Anterior cingulate cortex (tissue), 58 donors: Measurements from ENCODE around the gene SWT1.
"Not testable (repeated sequence)": the region's sequence is repeated elsewhere in the genome, so short reads cannot be mapped to it uniquely, and the experiment has no call there.

Experiments used
- DNase-seq, 58 donors: peaks; one replicate each; lab custom pipeline; 2025; lab: John Stamatoyannopoulos, UW

Gene SWT1

GRCh38 chr1:185317034-185317885, 160.3 kb downstream of the SWT1 start, which contains the start of gene IVNS1ABP:
Gene IVNS1ABP, minus strand, starts transcription at chr1:185317243. Its CDS starts 7,750 bp downstream, at chr1:185309493.
- DNase-seq = peak; percentile 61 to 97 (median 94)

- DNase-seq = peak in 17 of 58 donors; percentile 4 to 61 (median 38)
Observed at GRCh38 chr1:185317886-185318310, 160.9 kb downstream of the SWT1 start.

- peak in 3 of 58 donors; percentile 3 to 44 (median 22) for DNase-seq
Observed at GRCh38 chr1:185318431-185319138, 161.6 kb downstream of the SWT1 start.

DNA sequence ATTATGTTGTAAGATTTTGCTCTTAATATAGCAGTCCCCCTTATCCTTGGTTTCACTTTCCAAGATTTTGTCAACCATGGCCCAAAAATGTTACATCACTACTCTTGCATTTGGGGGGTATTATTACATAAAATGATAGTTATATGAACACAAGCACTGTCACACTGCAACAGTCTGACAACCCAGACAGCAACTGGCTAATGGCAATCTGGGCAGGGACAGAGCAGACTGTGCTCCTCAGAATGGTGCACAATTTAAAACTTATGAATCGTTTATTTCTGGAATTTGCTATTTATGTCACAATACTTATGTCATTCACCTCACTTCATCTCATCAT, 162.1 kb downstream of the SWT1 start:
- no peak for DNase-seq

DNA sequence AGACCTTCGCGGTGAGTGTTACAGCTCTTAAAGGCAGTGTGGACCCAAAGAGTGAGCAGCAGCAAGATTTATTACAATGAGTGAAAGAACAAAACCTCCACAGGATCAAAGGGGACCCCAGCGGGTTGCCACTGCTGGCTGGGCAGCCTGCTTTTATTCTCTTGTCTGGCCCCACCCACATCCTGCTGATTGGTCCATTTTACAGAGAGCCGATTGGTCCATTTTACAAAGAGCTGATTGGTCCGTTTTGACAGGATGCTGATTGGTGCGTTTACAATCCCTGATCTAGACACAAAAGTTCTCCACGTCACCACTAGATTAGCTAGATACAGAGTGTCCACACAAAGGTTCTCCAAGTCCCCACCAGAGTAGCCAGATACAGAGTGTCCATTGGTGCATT, 164.1 kb downstream of the SWT1 start:
- DNase-seq = not testable (repeated sequence)

DNA sequence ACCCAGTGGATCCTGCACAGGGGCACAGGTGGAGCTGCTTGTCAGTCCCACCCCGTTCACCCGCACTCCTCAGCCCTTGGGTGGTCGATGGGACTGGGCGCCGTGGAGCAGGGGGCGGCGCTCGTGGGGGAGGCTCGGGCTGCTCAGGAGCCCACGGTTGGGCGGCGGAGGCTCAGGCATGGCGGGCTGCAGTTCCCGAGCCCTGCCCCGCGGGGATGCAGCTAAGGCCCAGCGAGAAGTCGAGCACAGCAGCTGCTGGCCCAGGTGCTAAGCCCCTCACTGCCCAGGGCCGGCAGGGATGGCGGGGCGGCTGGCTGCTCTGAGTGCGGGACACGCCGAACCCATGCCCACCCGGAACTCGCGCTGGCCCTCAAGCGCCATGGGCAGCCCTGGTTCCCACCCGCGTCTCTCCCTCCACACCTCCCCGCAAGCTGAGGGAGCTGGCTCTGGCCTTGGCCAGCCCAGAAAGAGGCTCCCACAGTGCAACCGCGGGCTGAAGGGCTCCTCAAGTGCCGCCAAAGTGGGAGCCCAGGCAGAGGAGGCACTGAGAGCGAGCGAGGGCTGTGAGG, 164.8 kb downstream of the SWT1 start:
- DNase-seq = not testable (repeated sequence)

GRCh38 chr1:185322636-185323035, 165.7 kb downstream of the SWT1 start:
- DNase-seq = no peak

DNA sequence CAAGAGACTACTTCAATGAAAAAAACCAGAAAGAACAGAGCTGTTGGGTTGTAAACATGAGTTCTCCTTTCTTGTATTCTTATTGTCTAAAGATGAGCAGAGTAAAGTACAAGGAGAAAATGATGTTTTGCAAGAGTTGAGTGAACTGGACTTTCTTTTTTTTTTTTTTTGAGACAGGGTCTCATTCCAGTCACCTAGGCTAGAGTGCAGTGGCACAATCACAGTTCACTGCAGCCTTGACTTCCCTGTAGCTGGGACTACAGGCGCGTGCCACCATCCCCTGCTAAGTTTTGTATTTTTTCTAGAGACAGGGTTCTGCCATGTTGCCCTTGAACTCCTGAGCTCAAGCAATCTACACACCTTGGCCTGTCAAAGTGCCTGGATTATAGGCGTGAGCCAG, 167.2 kb downstream of the SWT1 start:
- no peak for DNase-seq

GRCh38 chr1:185325413-185325812, 168.4 kb downstream of the SWT1 start:
- no peak for DNase-seq

DNA sequence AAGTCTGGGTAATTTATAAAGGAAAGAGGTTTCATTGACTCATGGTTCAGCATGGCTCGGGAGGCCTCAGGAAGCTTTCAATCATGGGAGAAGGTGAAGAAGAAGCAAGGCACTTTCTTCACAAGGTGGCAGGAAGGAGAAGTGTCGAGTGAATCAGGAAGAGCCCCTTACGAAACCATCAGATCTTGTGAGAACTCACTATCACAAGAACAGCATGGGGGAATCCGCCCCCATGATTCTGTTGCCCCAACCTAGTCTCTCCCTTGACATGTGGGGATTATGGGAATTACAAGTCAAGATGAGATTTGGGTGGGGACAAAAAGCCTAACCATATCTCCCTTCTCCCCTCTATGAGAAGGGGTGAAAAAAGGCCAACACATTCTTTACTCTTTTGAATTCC, 171.3 kb downstream of the SWT1 start:
- no peak for DNase-seq

GRCh38 chr1:185334182-185334581, 177.2 kb downstream of the SWT1 start:
- no peak for DNase-seq

GRCh38 chr1:185337246-185337645, 180.3 kb downstream of the SWT1 start:
- no peak for DNase-seq

DNA sequence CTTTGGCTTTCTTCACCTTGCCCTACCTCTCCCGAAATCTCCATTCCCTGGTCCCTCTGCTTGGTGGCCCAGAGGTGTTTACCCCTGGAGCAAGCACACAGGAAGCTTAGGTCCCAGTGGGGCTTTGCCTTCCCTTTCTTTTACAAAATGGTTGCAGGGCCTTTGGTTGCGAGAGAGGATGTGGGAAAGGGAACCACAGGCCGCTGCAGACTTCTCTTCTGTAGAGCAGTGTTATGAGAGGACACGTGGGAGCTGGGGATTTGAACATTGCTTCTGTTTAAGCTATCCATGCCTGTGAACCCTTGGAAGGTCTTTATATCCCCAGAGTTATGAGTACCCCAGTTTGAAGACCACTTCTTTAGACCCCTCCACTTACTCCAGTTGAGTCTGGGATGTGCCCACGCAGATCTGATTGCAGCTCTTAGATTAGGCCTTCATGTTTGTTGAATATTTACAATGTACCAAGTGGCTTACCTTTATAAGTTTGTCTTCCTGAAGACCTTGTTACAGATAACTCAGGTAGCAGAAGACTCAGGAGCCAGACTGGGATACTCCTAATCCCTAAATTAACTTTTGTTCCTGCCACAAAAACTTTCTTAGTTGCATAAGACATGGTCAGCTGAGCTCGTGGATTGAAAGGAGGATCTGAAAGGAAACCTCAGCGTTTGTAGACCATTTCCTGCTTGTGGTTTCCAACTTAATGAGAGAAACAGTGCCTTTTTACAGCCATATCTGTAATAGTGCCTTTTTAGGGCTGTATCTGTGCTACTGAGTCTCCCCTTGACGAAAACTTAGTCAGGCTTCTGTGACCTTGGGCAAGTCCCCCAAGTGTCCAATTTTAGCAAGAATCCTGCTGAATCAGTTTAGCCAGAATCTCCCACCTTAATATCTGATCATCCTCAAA, 182.0 kb downstream of the SWT1 start:
- peak in 12 of 58 donors; percentile 3 to 31 (median 14) for DNase-seq

- DNase-seq = no peak
Observed at GRCh38 chr1:185341196-185341781, 184.3 kb downstream of the SWT1 start.
